ENCODE data around the gene TNNI3. TPM values are rescaled to one million over a fixed set of nuclear protein-coding genes. Genes with fewer than 3 reads are reported as not detected.

Gene TNNI3
- total RNA-seq, 4 donors from 2014 or later = not detected

DNA sequence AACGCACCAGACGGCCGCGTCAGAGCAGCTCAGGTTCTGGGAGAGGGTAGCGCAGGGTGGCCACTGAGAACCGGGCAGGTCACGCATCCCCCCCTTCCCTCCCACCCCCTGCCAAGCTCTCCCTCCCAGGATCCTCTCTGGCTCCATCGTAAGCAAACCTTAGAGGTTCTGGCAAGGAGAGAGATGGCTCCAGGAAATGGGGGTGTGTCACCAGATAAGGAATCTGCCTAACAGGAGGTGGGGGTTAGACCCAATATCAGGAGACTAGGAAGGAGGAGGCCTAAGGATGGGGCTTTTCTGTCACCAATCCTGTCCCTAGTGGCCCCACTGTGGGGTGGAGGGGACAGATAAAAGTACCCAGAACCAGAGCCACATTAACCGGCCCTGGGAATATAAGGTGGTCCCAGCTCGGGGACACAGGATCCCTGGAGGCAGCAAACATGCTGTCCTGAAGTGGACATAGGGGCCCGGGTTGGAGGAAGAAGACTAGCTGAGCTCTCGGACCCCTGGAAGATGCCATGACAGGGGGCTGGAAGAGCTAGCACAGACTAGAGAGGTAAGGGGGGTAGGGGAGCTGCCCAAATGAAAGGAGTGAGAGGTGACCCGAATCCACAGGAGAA, 42.0 kb downstream of the TNNI3 start:
- TF ChIP-seq POLR2A (IDR thresholded peaks at IDR 0.05) (no peak), EP300 (IDR thresholded peaks at IDR 0.05) (no peak)
- TF ChIP-seq, protein P1, sequence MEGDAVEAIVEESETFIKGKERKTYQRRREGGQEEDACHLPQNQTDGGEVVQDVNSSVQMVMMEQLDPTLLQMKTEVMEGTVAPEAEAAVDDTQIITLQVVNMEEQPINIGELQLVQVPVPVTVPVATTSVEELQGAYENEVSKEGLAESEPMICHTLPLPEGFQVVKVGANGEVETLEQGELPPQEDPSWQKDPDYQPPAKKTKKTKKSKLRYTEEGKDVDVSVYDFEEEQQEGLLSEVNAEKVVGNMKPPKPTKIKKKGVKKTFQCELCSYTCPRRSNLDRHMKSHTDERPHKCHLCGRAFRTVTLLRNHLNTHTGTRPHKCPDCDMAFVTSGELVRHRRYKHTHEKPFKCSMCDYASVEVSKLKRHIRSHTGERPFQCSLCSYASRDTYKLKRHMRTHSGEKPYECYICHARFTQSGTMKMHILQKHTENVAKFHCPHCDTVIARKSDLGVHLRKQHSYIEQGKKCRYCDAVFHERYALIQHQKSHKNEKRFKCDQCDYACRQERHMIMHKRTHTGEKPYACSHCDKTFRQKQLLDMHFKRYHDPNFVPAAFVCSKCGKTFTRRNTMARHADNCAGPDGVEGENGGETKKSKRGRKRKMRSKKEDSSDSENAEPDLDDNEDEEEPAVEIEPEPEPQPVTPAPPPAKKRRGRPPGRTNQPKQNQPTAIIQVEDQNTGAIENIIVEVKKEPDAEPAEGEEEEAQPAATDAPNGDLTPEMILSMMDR (IDR thresholded peaks at IDR 0.05) = no peak
- peaks cover 0 to 64% (median 35%) of the 10 kb centered on the region in 4 donors for H3K4me1 ChIP-seq
- 54 to 55% methylated on average over 13 of the region's 13 CpGs for WGBS, 2 donors

DNA sequence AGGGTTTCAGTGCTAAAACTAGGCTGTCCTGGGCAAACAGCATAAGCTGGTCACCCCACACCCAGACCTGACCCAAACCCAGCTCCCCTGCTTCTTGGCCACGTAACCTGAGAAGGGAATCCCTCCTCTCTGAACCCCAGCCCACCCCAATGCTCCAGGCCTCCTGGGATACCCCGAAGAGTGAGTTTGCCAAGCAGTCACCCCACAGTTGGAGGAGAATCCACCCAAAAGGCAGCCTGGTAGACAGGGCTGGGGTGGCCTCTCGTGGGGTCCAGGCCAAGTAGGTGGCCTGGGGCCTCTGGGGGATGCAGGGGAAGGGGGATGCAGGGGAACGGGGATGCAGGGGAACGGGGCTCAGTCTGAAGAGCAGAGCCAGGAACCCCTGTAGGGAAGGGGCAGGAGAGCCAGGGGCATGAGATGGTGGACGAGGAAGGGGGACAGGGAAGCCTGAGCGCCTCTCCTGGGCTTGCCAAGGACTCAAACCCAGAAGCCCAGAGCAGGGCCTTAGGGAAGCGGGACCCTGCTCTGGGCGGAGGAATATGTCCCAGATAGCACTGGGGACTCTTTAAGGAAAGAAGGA, 42.9 kb downstream of the TNNI3 start:
- Histone ChIP-seq H3K9me3 (no peaks in the 10 kb centered on the region), H3K4me1 (peaks cover 0 to 64% (median 35%) of the 10 kb centered on the region in 4 donors), H3K36me3 (peaks cover 0 to 19% (median 0%) of the 10 kb centered on the region in 3 donors), H3K27me3 (no peaks in the 10 kb centered on the region), H3K4me3 (no peak overlapping the region), H3K27ac (peak overlapping the region; percentile 82 to 95 (median 88))
- TF ChIP-seq POLR2A (IDR thresholded peaks at IDR 0.05) (no peak), EP300 (IDR thresholded peaks at IDR 0.05) (no peak)
- TF ChIP-seq, protein P1 (IDR thresholded peaks at IDR 0.05) = no peak
- 70 to 80% methylated on average over 9 of the region's 9 CpGs for WGBS, 2 donors
- no peak for DNase-seq (ENCODE audit: low spot score in 2 of 2)

More for the DNA sequence above, 42.0 kb downstream of the TNNI3 start:
- Histone ChIP-seq H3K27ac (peak overlapping the region; percentile 44 to 95 (median 90)), H3K27me3 (no peaks in the 10 kb centered on the region), H3K36me3 (peaks cover 0 to 10% (median 0%) of the 10 kb centered on the region in 3 donors), H3K4me3 (peak overlapping the region; percentile 58 to 97 (median 87)), H3K9me3 (no peaks in the 10 kb centered on the region)
- no peak for DNase-seq (ENCODE audit: low spot score in 2 of 2)

DNA sequence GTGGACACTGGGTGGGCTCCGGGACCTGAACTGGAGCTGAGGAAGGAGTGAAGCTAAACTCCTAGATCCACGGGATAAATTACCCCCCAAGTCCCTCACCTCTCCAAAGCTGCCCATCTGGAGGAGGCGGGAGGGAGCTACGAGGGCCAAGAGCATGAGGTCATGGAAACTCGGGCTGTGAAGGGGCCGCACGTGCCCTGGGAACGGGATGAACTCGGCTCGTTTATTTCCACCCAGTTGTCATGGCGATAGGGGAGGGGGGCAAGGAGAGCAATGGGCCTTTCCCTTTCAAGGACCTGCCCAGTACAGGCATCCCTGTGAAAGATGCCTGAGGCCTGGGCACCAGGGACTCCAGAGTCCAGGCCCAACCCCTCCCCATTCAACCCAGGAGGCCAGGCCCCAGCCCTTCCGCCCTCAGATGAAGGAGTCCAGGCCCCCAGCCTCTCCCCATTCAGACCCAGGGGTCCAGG, 43.9 kb downstream of the TNNI3 start:
- Histone ChIP-seq H3K36me3 (peaks cover 0 to 29% (median 0%) of the 10 kb centered on the region in 3 donors), H3K4me3 (peak overlapping the region in 1 of 4 donors; percentile 1), H3K4me1 (peaks cover 0 to 58% (median 35%) of the 10 kb centered on the region in 4 donors), H3K27me3 (no peaks in the 10 kb centered on the region), H3K27ac (peak overlapping the region; percentile 82 to 95 (median 88)), H3K9me3 (no peaks in the 10 kb centered on the region)
- TF ChIP-seq, protein P1 (IDR thresholded peaks at IDR 0.05) = no peak
- TF ChIP-seq POLR2A (IDR thresholded peaks at IDR 0.05) = peak in 1 of 2 donors; percentile 54
- TF ChIP-seq EP300 (IDR thresholded peaks at IDR 0.05) = peak; percentile 94 to 95
- DNase-seq (ENCODE audit: low spot score in 2 of 2) = peak; percentile 90 to 97
- WGBS, 2 donors = 14 to 36% methylated on average over 11 to 12 of the region's 12 CpGs

DNA sequence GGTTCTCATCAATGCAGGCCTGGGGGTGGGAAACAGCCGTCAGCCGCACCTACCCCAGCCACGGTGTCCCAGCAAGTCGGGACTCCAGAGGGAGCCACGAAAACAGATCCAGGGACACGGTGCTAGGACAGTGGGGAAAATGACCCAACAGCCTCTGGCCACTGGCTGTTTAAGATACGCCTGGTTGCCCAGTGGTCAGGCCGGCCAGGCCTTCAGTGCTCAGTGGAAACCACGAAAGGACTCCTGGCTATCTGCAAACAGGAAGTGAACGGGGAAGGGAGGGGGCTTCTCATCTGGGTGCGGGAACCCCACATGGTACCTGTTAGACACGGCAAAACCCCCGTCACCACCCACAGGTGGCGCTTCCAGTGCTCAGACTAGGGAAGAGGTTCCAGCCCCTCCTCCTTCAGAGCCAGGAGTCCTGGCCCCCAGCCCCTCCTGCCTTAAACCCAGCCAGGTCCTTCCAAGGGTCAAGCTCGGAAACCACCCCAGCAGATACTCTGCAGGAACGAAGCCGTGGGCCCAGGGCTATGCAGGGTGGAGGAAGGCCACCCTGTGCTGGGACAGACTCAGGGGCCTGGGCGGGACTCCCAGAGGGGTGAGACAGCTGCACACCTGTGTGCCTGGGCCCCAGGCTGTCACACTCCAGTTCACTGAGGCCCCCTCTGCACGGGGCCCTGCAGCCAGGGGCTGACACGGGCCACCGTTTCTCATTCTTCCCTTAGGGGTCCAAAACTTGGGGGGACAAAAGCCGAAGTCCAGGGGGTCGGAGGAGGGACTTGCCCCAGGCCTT, 44.6 kb downstream of the TNNI3 start:
- peaks cover 0 to 31% (median 0%) of the 10 kb centered on the region in 3 donors for H3K36me3 ChIP-seq
- 53 to 59% methylated on average over 13 to 22 of the region's 23 CpGs for WGBS, 2 donors
- no peaks in the 10 kb centered on the region for H3K27me3 ChIP-seq
- TF ChIP-seq POLR2A (IDR thresholded peaks at IDR 0.05) (no peak), EP300 (IDR thresholded peaks at IDR 0.05) (no peak)
- peak overlapping the region; percentile 68 to 95 (median 86) for H3K27ac ChIP-seq
- no peaks in the 10 kb centered on the region for H3K9me3 ChIP-seq
- H3K4me3 ChIP-seq = no peak overlapping the region
- peaks cover 0 to 52% (median 32%) of the 10 kb centered on the region in 4 donors for H3K4me1 ChIP-seq
- DNase-seq (ENCODE audit: low spot score in 2 of 2) = no peak

DNA sequence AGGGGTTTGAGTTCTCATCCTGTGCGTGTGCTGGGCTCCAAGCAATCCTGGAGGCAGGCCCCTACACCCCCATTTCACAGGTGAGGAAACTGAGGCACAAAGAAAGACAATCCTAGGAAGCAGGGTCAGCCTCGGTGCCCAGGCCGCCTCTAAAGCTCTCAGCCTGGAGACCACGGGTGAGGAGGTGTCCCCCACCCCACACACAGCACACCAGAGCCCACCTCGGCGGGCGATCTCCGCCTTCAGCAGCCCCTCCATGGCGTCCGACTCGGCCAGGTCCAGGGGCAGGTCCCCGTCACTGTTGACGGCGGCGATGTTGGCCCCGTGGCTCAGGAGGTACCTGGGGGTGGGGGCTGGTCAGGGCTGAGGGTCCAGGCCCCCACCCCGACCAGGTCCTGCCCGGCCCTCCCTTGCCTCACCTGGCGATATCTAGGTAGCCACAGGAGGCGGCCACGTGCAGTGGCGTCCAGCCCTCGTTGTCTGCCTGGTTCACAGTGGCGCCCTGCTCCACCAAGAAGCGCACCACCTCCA, 45.2 kb downstream of the TNNI3 start:
- Histone ChIP-seq H3K9me3 (no peaks in the 10 kb centered on the region), H3K27me3 (no peaks in the 10 kb centered on the region), H3K27ac (peak overlapping the region; percentile 68 to 95 (median 86)), H3K4me3 (no peak overlapping the region), H3K36me3 (peaks cover 0 to 31% (median 0%) of the 10 kb centered on the region in 3 donors), H3K4me1 (peaks cover 0 to 51% (median 32%) of the 10 kb centered on the region in 4 donors)
- TF ChIP-seq, protein P1 (IDR thresholded peaks at IDR 0.05) = no peak
- TF ChIP-seq EP300 (IDR thresholded peaks at IDR 0.05) (no peak), POLR2A (IDR thresholded peaks at IDR 0.05) (no peak)
- 91 to 93% methylated on average over 19 to 25 of the region's 25 CpGs for WGBS, 2 donors
- no peak for DNase-seq (ENCODE audit: low spot score in 2 of 2)
